Heart left ventricle (tissue), 13 donors: ENCODE results near the gene DDX60.

Experiments
- POLR2A ChIP-seq, 2 donors: fragments of 450-650 bp; IDR thresholded peaks; one replicate each; pipeline ENCODE4 v1.6.1; 2017; ENCODE audit warnings: antibody characterized with exemption in 2 of 2, mild to moderate bottlenecking in 2 of 2, moderate library complexity in 2 of 2
- TF ChIP-seq, protein P1 (sequence below), 12 donors: fragments of 200-600 bp; sonication (generic) in 4 of 12; IDR thresholded peaks; one replicate each; pipeline versions ENCODE4 v1.5.0 to v1.8.0; 2018 to 2022; ENCODE audit warnings: antibody characterized with exemption in 12 of 12, mild to moderate bottlenecking in 5 of 12
- donor health status: ischemic (EF 13 %, LVEDD 7.1; RV severe dilation, severe dysfunction).
- donor health status: DM: no; HTN: yes; CAD: no.
- donor health status: DM: no; HTN: no; CAD: no.
- donor health status: ischemic (EF 25% LVEDD 6.9; RV normal size, moderate dysfunction).
- donor health status: ischemic (EF 25% LVEDD 5.7; RV mildly dilated, moderate dysfunction).
- donor health status: ischemic (EF 35%, LVEDD 5.7; RV mildly dilated, moderate dysfunction).
- donor health status: nonischemic (EF 11% LVEDD 7.7; RV severe dilation, severe dysfunction).
- donor health status: DM: yes; HTN: yes; CAD: no.
- donor health status: PGD.
- donor health status: ischemic (EF 29% LVEDD 5.4; RV normal size, mild dysfunction).
- donor health status: nonischemic (EF 23%, LVEDD 6.1; RV moderate dilation, normal function).

DNA sequence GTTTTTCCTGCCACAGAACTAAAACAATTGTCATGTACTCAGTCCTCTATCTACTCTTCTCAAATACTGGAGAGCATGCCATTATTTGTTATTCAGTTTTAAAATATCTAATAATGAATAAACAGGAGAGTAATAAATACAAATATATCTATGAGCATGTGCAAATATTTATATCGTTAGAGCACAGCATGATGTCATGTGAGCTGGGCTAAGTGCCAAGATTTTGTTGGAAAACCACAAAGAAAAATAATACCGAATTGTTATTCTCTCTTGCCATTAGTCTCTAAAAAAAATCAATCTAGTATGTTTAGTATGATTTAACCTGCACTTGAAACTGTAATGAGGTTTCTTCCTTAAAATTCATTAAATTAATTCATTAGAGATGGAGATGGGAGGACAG is 97.3 kb downstream of the DDX60 start:
- TF ChIP-seq, protein P1, sequence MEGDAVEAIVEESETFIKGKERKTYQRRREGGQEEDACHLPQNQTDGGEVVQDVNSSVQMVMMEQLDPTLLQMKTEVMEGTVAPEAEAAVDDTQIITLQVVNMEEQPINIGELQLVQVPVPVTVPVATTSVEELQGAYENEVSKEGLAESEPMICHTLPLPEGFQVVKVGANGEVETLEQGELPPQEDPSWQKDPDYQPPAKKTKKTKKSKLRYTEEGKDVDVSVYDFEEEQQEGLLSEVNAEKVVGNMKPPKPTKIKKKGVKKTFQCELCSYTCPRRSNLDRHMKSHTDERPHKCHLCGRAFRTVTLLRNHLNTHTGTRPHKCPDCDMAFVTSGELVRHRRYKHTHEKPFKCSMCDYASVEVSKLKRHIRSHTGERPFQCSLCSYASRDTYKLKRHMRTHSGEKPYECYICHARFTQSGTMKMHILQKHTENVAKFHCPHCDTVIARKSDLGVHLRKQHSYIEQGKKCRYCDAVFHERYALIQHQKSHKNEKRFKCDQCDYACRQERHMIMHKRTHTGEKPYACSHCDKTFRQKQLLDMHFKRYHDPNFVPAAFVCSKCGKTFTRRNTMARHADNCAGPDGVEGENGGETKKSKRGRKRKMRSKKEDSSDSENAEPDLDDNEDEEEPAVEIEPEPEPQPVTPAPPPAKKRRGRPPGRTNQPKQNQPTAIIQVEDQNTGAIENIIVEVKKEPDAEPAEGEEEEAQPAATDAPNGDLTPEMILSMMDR (IDR thresholded peaks at IDR 0.05), result no peak
- TF ChIP-seq POLR2A (IDR thresholded peaks at IDR 0.05), result no peak
